Measurements from ENCODE around the gene GSX2. TPM values are rescaled to one million over a fixed set of nuclear protein-coding genes. Genes with fewer than 3 reads are reported as not detected.

Gene GSX2
- total and polyA plus RNA-seq, 2 of the 13 experiments (the other 11 are each of a cell fraction or from before 2014, with no cell fraction given), result not detected

- TF ChIP-seq DPF2 (CRISPR knock-in tag; IDR thresholded peaks at IDR 0.05; ENCODE audit: borderline replicate concordance, low read depth) (peak; percentile 60; the same call in 1 of the 2 replicates), MED13 (CRISPR knock-in tag; IDR thresholded peaks at IDR 0.05) (no peak), ZNF343 (CRISPR knock-in tag; IDR thresholded peaks at IDR 0.05) (no peak), FOXK1 (CRISPR knock-in tag; IDR thresholded peaks at IDR 0.05; ENCODE audit: borderline replicate concordance, low read depth) (peak; percentile 84), ZSCAN21 (CRISPR knock-in tag; IDR thresholded peaks at IDR 0.05; ENCODE audit: borderline replicate concordance) (no peak), TFAP4 (IDR thresholded peaks at IDR 0.05; ENCODE audit: borderline replicate concordance, low read depth) (peak; percentile 83), ZNF609 (CRISPR knock-in tag; IDR thresholded peaks at IDR 0.05; ENCODE audit: borderline replicate concordance) (0 out of 2 replicates have a peak, but pooled peaks have one; percentile 18), FOXO1 (CRISPR knock-in tag; IDR thresholded peaks at IDR 0.05) (peak; percentile 78; the same call in 1 of the 2 replicates), HMG20B (CRISPR knock-in tag; conservative IDR thresholded peaks at IDR 0.05) (0 out of 2 replicates have a peak, but pooled peaks have one; percentile 22), ZNF687 (CRISPR knock-in tag; IDR thresholded peaks at IDR 0.05) (no peak), SATB2 (CRISPR knock-in tag; IDR thresholded peaks at IDR 0.05) (no peak), MAFF (IDR thresholded peaks at IDR 0.05; ENCODE audit: low read depth, low read length) (no peak), NFKB2 (CRISPR knock-in tag; IDR thresholded peaks at IDR 0.05; ENCODE audit: borderline replicate concordance) (no peak), CHCHD3 (CRISPR knock-in tag; IDR thresholded peaks at IDR 0.05) (no peak), ZNF737 (CRISPR knock-in tag; IDR thresholded peaks at IDR 0.05; ENCODE audit: borderline replicate concordance) (no peak), ZFP91 (CRISPR knock-in tag; IDR thresholded peaks at IDR 0.05; ENCODE audit: borderline replicate concordance) (no peak), ZNF292 (CRISPR knock-in tag; IDR thresholded peaks at IDR 0.05; ENCODE audit: borderline replicate concordance, low read depth) (no peak), BORCS8-MEF2B (CRISPR knock-in tag; IDR thresholded peaks at IDR 0.05) (no peak), AKAP8 (CRISPR knock-in tag; IDR thresholded peaks at IDR 0.05) (no peak)
Measured at GRCh38 chr4:54082168-54082567, 17.8 kb upstream of the GSX2 start (continued).

Measured in HepG2 (cell line).